ENCODE measurements around the gene GNB1.
A peak's percentile ranks its signal among the peaks of the same experiment; 100 is the strongest.

Gene GNB1

GRCh38 chr1:1914101-1914970 lies 23.4 kb upstream of the GNB1 start:
- Histone ChIP-seq H3K4me3 (no peak overlapping the region), H3K27ac (no peak overlapping the region)
- TF ChIP-seq, protein P1, sequence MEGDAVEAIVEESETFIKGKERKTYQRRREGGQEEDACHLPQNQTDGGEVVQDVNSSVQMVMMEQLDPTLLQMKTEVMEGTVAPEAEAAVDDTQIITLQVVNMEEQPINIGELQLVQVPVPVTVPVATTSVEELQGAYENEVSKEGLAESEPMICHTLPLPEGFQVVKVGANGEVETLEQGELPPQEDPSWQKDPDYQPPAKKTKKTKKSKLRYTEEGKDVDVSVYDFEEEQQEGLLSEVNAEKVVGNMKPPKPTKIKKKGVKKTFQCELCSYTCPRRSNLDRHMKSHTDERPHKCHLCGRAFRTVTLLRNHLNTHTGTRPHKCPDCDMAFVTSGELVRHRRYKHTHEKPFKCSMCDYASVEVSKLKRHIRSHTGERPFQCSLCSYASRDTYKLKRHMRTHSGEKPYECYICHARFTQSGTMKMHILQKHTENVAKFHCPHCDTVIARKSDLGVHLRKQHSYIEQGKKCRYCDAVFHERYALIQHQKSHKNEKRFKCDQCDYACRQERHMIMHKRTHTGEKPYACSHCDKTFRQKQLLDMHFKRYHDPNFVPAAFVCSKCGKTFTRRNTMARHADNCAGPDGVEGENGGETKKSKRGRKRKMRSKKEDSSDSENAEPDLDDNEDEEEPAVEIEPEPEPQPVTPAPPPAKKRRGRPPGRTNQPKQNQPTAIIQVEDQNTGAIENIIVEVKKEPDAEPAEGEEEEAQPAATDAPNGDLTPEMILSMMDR (IDR thresholded peaks at IDR 0.05), result no peak
- no peak for DNase-seq (ENCODE audit: low spot score)

DNA sequence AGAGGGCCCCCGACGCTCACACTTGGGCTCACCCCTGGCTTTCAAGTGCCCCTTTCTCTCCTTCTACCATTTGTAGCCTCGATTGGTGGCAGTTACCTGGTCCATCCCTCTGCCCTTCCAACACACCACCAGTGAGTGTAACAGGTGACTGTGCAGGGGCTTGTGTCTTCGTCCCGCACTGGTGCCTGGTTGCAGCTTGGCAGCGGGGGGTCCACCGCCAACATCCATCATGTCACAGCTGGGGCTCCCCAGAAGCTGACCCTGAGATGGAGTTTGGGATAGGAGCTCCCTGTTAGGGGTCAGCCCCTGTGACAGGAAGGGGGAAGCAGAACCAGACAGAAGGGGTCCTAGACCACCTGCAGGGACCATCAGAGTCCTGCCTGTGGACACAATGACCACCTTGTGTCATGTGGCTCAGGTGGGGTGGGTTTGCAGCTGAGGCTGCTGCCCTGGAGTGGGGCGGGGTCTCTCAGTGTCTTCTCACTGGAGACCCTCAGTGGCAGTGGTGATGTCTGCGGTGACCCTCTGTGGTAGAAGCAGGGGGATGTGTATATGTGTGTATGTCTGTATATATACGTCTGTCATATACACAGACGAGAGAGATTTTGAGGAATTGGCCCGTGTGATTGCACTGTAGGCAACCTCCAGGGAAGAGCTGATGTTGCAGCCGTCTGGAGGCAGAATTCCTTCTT lies 20.6 kb upstream of the GNB1 start:
- Histone ChIP-seq H3K4me3 (no peak overlapping the region), H3K27ac (no peak overlapping the region)
- peak; percentile 53 for DNase-seq (ENCODE audit: low spot score)
- TF ChIP-seq, protein P1 (IDR thresholded peaks at IDR 0.05), result no peak

DNA sequence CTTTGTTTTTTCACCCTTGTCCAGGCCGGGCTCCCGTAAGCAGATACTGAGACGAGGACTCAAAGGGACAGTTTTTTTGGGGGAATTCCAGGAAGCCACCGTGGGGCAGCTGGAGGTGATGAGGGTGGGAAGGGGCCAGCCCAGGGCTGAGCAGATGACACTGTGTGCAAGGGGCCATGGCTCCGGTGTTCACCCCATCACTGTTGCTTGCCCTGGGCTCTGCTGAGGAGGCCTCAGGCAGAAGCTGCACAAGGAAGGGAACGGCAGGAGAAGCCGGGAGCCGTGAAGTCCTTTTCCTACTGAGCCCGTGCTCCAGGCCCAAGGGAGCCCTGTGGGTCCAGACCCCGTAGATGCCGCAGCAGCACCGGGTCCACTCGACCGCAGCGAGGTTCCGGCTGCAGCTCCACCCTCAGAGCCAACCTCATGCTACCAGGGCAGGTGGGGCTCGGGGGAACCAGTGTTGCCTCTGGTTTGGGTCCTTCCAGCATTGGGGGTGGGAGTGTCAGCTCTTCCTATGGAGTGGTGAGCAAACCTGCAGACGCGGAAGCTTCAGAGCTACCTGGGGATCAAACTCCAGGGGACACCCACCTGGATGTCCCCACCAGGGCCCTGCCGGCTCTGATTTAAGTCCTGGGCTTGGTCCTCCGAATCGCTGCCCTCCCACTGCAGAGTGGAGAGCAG lies 19.9 kb upstream of the GNB1 start:
- Histone ChIP-seq H3K4me3 (no peak overlapping the region), H3K27ac (no peak overlapping the region)
- TF ChIP-seq, protein P1 (IDR thresholded peaks at IDR 0.05), result no peak
- peak; percentile 72 for DNase-seq (ENCODE audit: low spot score)

- TF ChIP-seq, protein P1 (IDR thresholded peaks at IDR 0.05), result no peak
- Histone ChIP-seq H3K4me3 (peak overlapping the region; percentile 92), H3K27ac (peak overlapping the region; percentile 84 to 94)
- no peak for DNase-seq (ENCODE audit: low spot score)
These were observed 19.2 kb upstream of the GNB1 start for GRCh38 chr1:1910033-1910465.

- peak overlapping the region; percentile 84 to 94 for H3K27ac ChIP-seq
- peak overlapping the region; percentile 92 for H3K4me3 ChIP-seq
- TF ChIP-seq, protein P1 (IDR thresholded peaks at IDR 0.05), result no peak
- DNase-seq (ENCODE audit: low spot score), result peak; percentile 78
These were observed 17.6 kb upstream of the GNB1 start for GRCh38 chr1:1908506-1908791.

DNA sequence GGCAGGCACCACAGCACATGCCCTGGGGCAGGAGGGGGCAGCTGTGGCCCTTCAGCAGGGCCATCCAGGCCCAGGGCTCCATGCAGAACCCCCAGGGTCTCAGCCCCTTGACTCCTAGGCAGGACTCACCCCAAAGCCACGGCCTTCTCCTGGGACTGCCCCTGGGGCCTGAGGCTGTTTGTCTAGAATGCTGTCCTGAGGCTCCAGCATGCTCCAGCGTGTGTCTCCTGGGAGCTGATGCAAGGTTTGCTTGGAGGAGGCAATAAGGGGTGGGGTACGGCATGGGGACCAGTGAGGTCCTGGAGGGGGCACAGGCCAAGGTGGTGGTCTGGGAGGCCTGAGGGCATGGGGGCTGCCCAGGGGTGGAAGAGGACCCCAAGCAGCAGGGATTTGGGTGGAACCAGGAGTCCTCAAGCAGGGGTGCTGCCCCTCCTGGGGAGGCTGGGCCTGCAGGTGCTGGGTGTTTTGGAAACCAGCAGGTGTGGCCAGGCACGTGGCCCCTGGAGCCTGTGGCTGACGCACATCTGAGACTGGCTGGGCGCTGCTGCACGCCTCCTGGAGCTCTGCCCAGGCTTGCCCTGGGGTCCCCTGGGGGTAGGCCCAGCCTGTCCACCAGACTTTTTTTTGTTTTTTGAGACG lies 16.3 kb upstream of the GNB1 start:
- peak overlapping the region in 1 of 2 donors; percentile 41 for H3K27ac ChIP-seq
- H3K4me3 ChIP-seq, result no peak overlapping the region
- TF ChIP-seq, protein P1 (IDR thresholded peaks at IDR 0.05), result no peak
- DNase-seq (ENCODE audit: low spot score), result no peak
